ENCODE results near the gene PPP2CA. TPM values are rescaled to one million over a fixed set of nuclear protein-coding genes. Genes with fewer than 3 reads are reported as not detected.
A peak's percentile ranks its signal among the peaks of the same experiment; 100 is the strongest.

PPP2CA gene
- total RNA-seq, 1 donor from 2014 or later: 193 TPM

- Mint-ChIP-seq H3K27me3 (ENCODE audit: unreplicated experiment) (peaks cover 3% of the 10 kb centered on the region), H3K36me3 (ENCODE audit: unreplicated experiment) (no peaks in the 10 kb centered on the region), H3K4me3 (ENCODE audit: unreplicated experiment) (no peak overlapping the region), H3K4me1 (ENCODE audit: low read depth, unreplicated experiment) (peaks cover 5% of the 10 kb centered on the region), H3K27ac (ENCODE audit: unreplicated experiment) (no peak overlapping the region), H3K9me3 (ENCODE audit: unreplicated experiment) (no peaks in the 10 kb centered on the region)
- no peak for DNase-seq
- no peak for TF ChIP-seq CTCF (IDR thresholded peaks at IDR 0.05; ENCODE audit: partially characterized antibody, unreplicated experiment)
Measured at GRCh38 chr5:134209477-134210245, 16.2 kb downstream of the PPP2CA start.

DNA sequence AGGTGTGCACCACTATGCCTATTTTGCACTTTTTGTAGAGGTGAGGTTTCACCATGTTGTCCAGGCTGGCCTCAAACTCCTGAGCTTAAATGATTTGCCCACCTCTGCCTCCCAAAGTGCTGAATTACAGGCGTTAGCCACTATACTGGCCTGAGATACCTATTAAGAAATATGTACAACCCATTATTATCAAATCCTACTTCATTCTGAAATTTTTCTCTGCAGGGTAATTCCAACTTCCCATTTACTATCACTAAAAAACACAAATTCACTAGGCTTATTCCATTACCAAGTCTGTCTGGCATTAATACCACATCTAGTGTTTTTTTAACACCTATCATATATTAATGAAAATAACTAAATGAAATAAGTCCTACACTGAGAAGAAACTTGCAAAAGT is 18.2 kb downstream of the PPP2CA start:
- H3K4me3 Mint-ChIP-seq (ENCODE audit: unreplicated experiment): no peak overlapping the region
- TF ChIP-seq CTCF (IDR thresholded peaks at IDR 0.05; ENCODE audit: partially characterized antibody, unreplicated experiment): no peak
- no peaks in the 10 kb centered on the region for H3K9me3 Mint-ChIP-seq (ENCODE audit: unreplicated experiment)
- peaks cover 3% of the 10 kb centered on the region for H3K27me3 Mint-ChIP-seq (ENCODE audit: unreplicated experiment)
- peaks cover 3% of the 10 kb centered on the region for H3K4me1 Mint-ChIP-seq (ENCODE audit: low read depth, unreplicated experiment)
- no peaks in the 10 kb centered on the region for H3K36me3 Mint-ChIP-seq (ENCODE audit: unreplicated experiment)
- no peak overlapping the region for H3K27ac Mint-ChIP-seq (ENCODE audit: unreplicated experiment)
- DNase-seq: no peak

DNA sequence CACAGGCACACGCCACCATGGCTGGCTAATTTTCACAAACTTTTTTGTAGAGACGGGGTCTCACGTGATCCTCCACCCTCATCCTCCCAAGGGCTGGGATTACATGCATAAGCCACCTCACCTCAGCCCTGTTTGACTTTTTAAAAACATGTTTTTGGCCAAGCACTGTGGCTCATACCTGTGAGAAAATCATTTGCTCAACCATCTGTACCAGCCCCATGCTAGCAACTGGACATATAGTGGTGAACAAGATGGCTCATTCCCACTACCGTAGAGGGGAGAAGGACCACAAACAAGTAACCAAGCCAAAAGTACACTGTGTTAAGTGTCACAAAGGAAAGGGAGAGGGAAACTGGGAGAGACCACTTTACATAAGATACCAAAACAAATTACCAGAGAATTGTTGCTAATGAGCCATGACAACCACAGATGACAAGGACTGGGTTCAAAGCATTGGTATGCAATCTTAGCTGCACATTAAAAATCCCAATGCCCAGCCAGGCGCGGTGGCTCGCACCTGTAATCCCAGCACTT is 19.2 kb downstream of the PPP2CA start:
- Mint-ChIP-seq H3K27me3 (ENCODE audit: unreplicated experiment) (peaks cover 3% of the 10 kb centered on the region), H3K4me1 (ENCODE audit: low read depth, unreplicated experiment) (no peaks in the 10 kb centered on the region), H3K4me3 (ENCODE audit: unreplicated experiment) (no peak overlapping the region), H3K9me3 (ENCODE audit: unreplicated experiment) (no peaks in the 10 kb centered on the region), H3K27ac (ENCODE audit: unreplicated experiment) (peak overlapping the region; percentile 46), H3K36me3 (ENCODE audit: unreplicated experiment) (no peaks in the 10 kb centered on the region)
- TF ChIP-seq CTCF (IDR thresholded peaks at IDR 0.05; ENCODE audit: partially characterized antibody, unreplicated experiment): no peak
- DNase-seq: no peak

DNA sequence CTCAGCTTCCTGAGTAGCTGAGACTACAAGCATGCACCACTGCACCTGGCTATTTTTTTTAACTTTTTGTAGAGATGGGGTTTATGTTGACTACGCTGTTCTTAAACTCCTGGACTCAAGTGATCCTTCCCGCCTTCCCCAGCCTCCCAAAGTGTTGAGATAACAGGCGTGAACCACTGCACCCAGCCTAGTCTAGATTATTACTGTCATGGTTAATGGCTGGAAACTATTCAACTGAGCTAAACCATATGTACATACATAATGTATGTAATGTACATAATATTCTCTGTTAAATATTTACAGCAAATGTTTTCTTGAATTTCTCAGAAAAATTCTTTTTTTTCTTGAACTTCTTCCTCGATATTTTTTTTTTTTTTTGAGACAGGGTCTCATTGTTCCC is 21.3 kb downstream of the PPP2CA start:
- Mint-ChIP-seq H3K4me1 (ENCODE audit: low read depth, unreplicated experiment) (no peaks in the 10 kb centered on the region), H3K27ac (ENCODE audit: unreplicated experiment) (no peak overlapping the region), H3K9me3 (ENCODE audit: unreplicated experiment) (no peaks in the 10 kb centered on the region), H3K27me3 (ENCODE audit: unreplicated experiment) (peaks cover 3% of the 10 kb centered on the region), H3K36me3 (ENCODE audit: unreplicated experiment) (no peaks in the 10 kb centered on the region), H3K4me3 (ENCODE audit: unreplicated experiment) (no peak overlapping the region)
- TF ChIP-seq CTCF (IDR thresholded peaks at IDR 0.05; ENCODE audit: partially characterized antibody, unreplicated experiment): no peak
- DNase-seq: no peak

- no peak overlapping the region for H3K27ac Mint-ChIP-seq (ENCODE audit: unreplicated experiment)
- no peak overlapping the region for H3K4me3 Mint-ChIP-seq (ENCODE audit: unreplicated experiment)
- no peaks in the 10 kb centered on the region for H3K4me1 Mint-ChIP-seq (ENCODE audit: low read depth, unreplicated experiment)
- DNase-seq: no peak
- peaks cover 3% of the 10 kb centered on the region for H3K27me3 Mint-ChIP-seq (ENCODE audit: unreplicated experiment)
- H3K9me3 Mint-ChIP-seq (ENCODE audit: unreplicated experiment): no peaks in the 10 kb centered on the region
- no peaks in the 10 kb centered on the region for H3K36me3 Mint-ChIP-seq (ENCODE audit: unreplicated experiment)
- no peak for TF ChIP-seq CTCF (IDR thresholded peaks at IDR 0.05; ENCODE audit: partially characterized antibody, unreplicated experiment)
Measured at GRCh38 chr5:134203630-134204029, 22.2 kb downstream of the PPP2CA start.

Data from glutamatergic neuron (in vitro differentiated cells).